Breast epithelium (tissue), 3 donors: ENCODE data around the gene NANOS1.

ENCODE experiments used
- CTCF ChIP-seq, 3 donors: fragments of 450-650 bp; IDR thresholded peaks; one replicate each; pipeline ENCODE4 v1.5.1; 2016 to 2017; ENCODE audit warnings: antibody characterized with exemption in 3 of 3, mild to moderate bottlenecking in 3 of 3, moderate library complexity in 3 of 3
- POLR2A ChIP-seq: fragments of 450-650 bp; IDR thresholded peaks from one replicate; pipeline ENCODE4 v1.6.1; 2016; ENCODE audit warnings: antibody characterized with exemption, mild to moderate bottlenecking, moderate library complexity
- POLR2AphosphoS5 ChIP-seq, 3 donors: sonication (generic); formaldehyde crosslinking; IDR thresholded peaks; one replicate each; pipeline ENCODE4 v1.6.1; 2017; ENCODE audit warnings: antibody characterized with exemption in 3 of 3

DNA sequence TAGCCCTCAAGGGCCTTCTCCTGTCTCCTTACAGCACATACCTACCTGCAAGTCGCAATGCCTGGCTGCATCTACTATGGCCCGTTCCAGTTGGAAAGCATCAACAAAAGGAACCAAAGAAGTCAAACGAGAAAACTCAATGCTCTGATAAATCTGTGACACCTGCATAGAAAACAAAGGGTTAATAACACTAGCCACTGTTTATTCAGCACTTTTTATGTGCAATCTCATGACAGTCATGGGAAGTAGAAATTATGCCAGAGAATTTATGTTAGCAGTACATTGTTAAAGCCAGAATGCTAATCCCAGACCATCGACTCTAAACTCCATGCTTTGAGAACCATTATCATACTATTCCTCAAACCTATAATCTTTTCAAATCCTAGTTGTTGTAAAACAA, 30.0 kb downstream of the NANOS1 start:
- TF ChIP-seq CTCF (IDR thresholded peaks at IDR 0.05) (no peak), POLR2A (no peak), POLR2AphosphoS5 (IDR thresholded peaks at IDR 0.05) (no peak)
